Cardiac muscle cell (in vitro differentiated cells and primary cell): ENCODE results near the gene CPTP. TPM values are rescaled to one million over a fixed set of nuclear protein-coding genes. Genes with fewer than 3 reads are reported as not detected.

Experiments
- DNase-seq, 2 donors: peaks; one replicate each; pipeline versions ENCODE4 v3.0.0 to v3.0.0-alpha.2; 2010 to 2017; ENCODE audit warnings: low read depth in 1 of 2, low spot score in 1 of 2
- H3K27ac ChIP-seq: fragments of 200-600 bp; sonication (generic); 2 replicates; pipeline ENCODE4 v1.5.1; 2016
- H3K27me3 ChIP-seq: fragments of 200-600 bp; sonication (generic); 2 replicates; pipeline ENCODE4 v1.6.0; 2016; ENCODE audit warnings: control low read depth
- H3K36me3 ChIP-seq: fragments of 200-600 bp; sonication (generic); 2 replicates; pipeline ENCODE4 v1.5.1; 2016; ENCODE audit warnings: control low read depth
- H3K4me1 ChIP-seq: fragments of 200-600 bp; sonication (generic); 2 replicates; pipeline ENCODE4 v1.8.1; 2017; ENCODE audit warnings: low read depth, mild to moderate bottlenecking, mixed run types
- H3K4me3 ChIP-seq: fragments of 200-600 bp; sonication (generic); 2 replicates; pipeline ENCODE4 v1.5.1; 2016; ENCODE audit warnings: mild to moderate bottlenecking
- H3K9me3 ChIP-seq: fragments of 200-600 bp; sonication (generic); 2 replicates; pipeline ENCODE4 v1.5.1; 2017; ENCODE audit warnings: low read depth, mild to moderate bottlenecking, control low read depth
- CTCF ChIP-seq: IDR thresholded peaks from 2 replicates; pipeline ENCODE4 v1.5.1; 2012; ENCODE audit warnings: low read depth, mild to moderate bottlenecking, low read length
- polyA plus RNA-seq: library from polyadenylated mRNA; unstranded; fragments of >200 nt; fragmentation: Nextera tagmentation; extraction: Ambion mirVana; gene quantifications from 2 replicates; pipeline ENCODE4 v1.2.1, GENCODE V29; 2016
- total RNA-seq: library from RNA; depleted of rRNA; stranded (reverse); fragments of >200 nt; gene quantifications from 2 replicates; pipeline ENCODE4 v1.2.3, GENCODE V29; 2016

The CPTP gene
- total and polyA plus RNA-seq, 2 experiments from 2014 or later = 33.7 to 38.5 TPM

GRCh38 chr1:1340185-1340584 lies 15.6 kb downstream of the CPTP start:
- Histone ChIP-seq H3K4me1 (no peaks in the 10 kb centered on the region), H3K36me3 (peaks cover 2% of the 10 kb centered on the region)
- TF ChIP-seq CTCF = no peak

GRCh38 chr1:1340791-1341548 lies 16.4 kb downstream of the CPTP start:
- Histone ChIP-seq H3K27me3 (no peaks in the 10 kb centered on the region), H3K36me3 (peaks cover 2% of the 10 kb centered on the region), H3K4me1 (no peaks in the 10 kb centered on the region), H3K9me3 (no peaks in the 10 kb centered on the region), H3K27ac (no peak overlapping the region), H3K4me3 (no peak overlapping the region)
- no peak for TF ChIP-seq CTCF
- DNase-seq = no peak

More at GRCh38 chr1:1340185-1340584, 15.6 kb downstream of the CPTP start:
- Histone ChIP-seq H3K9me3 (no peaks in the 10 kb centered on the region), H3K4me3 (no peak overlapping the region), H3K27me3 (no peaks in the 10 kb centered on the region), H3K27ac (no peak overlapping the region)
- DNase-seq = no peak

GRCh38 chr1:1341549-1342021 lies 17.0 kb downstream of the CPTP start:
- no peak overlapping the region for H3K4me3 ChIP-seq
- TF ChIP-seq CTCF = no peak
- no peak overlapping the region for H3K27ac ChIP-seq
- no peak for DNase-seq
- H3K27me3 ChIP-seq = no peaks in the 10 kb centered on the region
- H3K9me3 ChIP-seq = no peaks in the 10 kb centered on the region
- H3K36me3 ChIP-seq = peaks cover 2% of the 10 kb centered on the region
- no peaks in the 10 kb centered on the region for H3K4me1 ChIP-seq

GRCh38 chr1:1342061-1342562 lies 17.5 kb downstream of the CPTP start:
- Histone ChIP-seq H3K4me1 (no peaks in the 10 kb centered on the region), H3K4me3 (no peak overlapping the region), H3K27me3 (no peaks in the 10 kb centered on the region), H3K27ac (no peak overlapping the region), H3K9me3 (no peaks in the 10 kb centered on the region), H3K36me3 (peaks cover 2% of the 10 kb centered on the region)
- DNase-seq = no peak
- no peak for TF ChIP-seq CTCF

- H3K36me3 ChIP-seq = peaks cover 2% of the 10 kb centered on the region
- no peak for TF ChIP-seq CTCF
- no peaks in the 10 kb centered on the region for H3K9me3 ChIP-seq
- no peaks in the 10 kb centered on the region for H3K27me3 ChIP-seq
- H3K4me3 ChIP-seq = no peak overlapping the region
- H3K4me1 ChIP-seq = no peaks in the 10 kb centered on the region
- no peak for DNase-seq
- H3K27ac ChIP-seq = no peak overlapping the region
These were observed 18.0 kb downstream of the CPTP start for GRCh38 chr1:1342584-1343115.
